Omental fat pad (tissue), 4 donors: ENCODE data around the gene CNTNAP5. TPM values are rescaled to one million over a fixed set of nuclear protein-coding genes. Genes with fewer than 3 reads are reported as not detected.

Experiments used
- ATAC-seq: fragments of 150-250 bp; one replicate; pipeline ENCODE4 v1.9.1; 2016; ENCODE audit warnings: mild to moderate bottlenecking, moderate library complexity; ENCODE audit not compliant: low FRiP score
- DNase-seq: peaks from one replicate; pipeline ENCODE4 v3.0.0-alpha.2; 2019; ENCODE audit warnings: low spot score
- total RNA-seq, 4 donors: library from RNA; depleted of rRNA; stranded (reverse); fragments of >200 nt; gene quantifications; one replicate each; pipeline ENCODE4 v1.1.0, GENCODE V29; 2016
- TF ChIP-seq, protein P1 (sequence below), 3 donors: fragments of 450-650 bp; IDR thresholded peaks; one replicate each; pipeline ENCODE4 v1.5.1; 2016 to 2017; ENCODE audit warnings: antibody characterized with exemption in 3 of 3, mild to moderate bottlenecking in 3 of 3, moderate library complexity in 2 of 3

The CNTNAP5 gene
- total RNA-seq, 4 donors from 2014 or later: not detected

- DNase-seq (no peak), ATAC-seq (no peak)
- TF ChIP-seq, protein P1, sequence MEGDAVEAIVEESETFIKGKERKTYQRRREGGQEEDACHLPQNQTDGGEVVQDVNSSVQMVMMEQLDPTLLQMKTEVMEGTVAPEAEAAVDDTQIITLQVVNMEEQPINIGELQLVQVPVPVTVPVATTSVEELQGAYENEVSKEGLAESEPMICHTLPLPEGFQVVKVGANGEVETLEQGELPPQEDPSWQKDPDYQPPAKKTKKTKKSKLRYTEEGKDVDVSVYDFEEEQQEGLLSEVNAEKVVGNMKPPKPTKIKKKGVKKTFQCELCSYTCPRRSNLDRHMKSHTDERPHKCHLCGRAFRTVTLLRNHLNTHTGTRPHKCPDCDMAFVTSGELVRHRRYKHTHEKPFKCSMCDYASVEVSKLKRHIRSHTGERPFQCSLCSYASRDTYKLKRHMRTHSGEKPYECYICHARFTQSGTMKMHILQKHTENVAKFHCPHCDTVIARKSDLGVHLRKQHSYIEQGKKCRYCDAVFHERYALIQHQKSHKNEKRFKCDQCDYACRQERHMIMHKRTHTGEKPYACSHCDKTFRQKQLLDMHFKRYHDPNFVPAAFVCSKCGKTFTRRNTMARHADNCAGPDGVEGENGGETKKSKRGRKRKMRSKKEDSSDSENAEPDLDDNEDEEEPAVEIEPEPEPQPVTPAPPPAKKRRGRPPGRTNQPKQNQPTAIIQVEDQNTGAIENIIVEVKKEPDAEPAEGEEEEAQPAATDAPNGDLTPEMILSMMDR (IDR thresholded peaks at IDR 0.05): no peak
Observed at GRCh38 chr2:124039032-124039431, 13.9 kb downstream of the CNTNAP5 start.

DNA sequence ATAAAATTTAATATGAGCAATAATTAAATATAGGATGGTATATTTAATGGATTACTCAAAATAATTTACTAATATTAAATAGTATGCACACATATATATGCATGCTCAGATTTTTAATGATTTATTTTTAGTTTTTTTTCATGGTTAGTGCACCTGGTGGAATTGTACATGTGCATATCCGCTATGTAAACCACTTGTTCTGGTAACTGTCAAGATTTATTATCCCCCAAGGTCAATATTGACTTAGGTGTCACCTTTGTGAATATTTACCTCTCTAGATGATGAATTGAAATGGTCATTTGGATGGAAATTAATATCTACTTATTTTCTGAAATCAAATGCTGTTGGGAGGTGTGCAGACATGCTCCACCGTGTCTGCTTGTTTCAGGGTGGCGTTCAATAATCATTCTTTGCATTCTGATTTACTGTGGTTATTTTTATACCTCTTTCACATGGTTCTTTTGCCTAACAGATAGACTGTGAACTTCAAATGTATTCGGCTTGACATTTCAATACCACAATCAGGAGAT, 14.7 kb downstream of the CNTNAP5 start:
- DNase-seq (no peak), ATAC-seq (no peak)
- TF ChIP-seq, protein P1 (IDR thresholded peaks at IDR 0.05): no peak

- no peak for DNase-seq
- no peak for ATAC-seq
- TF ChIP-seq, protein P1 (IDR thresholded peaks at IDR 0.05): no peak
Observed at GRCh38 chr2:124045894-124046293, 20.8 kb downstream of the CNTNAP5 start.

DNA sequence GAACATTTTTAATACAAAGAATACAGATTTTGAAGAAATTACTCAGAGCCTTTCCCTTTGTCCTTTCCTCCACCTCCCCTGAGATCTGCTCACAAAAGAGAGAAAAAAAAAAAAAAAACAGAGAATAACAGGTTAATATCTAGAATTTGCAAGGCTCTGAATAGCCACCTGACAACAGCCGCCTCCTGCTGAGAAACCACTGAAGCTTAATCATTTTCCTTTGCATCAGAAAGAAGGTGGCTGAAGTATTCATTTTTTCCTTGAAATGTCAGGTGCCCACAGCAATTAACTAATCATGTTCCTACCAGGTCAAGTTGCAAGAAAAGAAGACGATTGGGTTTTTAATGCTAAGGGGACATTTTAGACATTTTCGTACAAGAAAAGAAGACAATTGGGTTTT, 21.2 kb downstream of the CNTNAP5 start:
- ATAC-seq (no peak), DNase-seq (no peak)
- TF ChIP-seq, protein P1 (IDR thresholded peaks at IDR 0.05): no peak

- TF ChIP-seq, protein P1 (IDR thresholded peaks at IDR 0.05): no peak
- DNase-seq (no peak), ATAC-seq (no peak)
Observed at GRCh38 chr2:124048102-124048501, 23.0 kb downstream of the CNTNAP5 start.

- ATAC-seq (no peak), DNase-seq (no peak)
- TF ChIP-seq, protein P1 (IDR thresholded peaks at IDR 0.05): no peak
Observed at GRCh38 chr2:124048664-124049063, 23.6 kb downstream of the CNTNAP5 start.

- TF ChIP-seq, protein P1 (IDR thresholded peaks at IDR 0.05): no peak
- ATAC-seq: no peak
- DNase-seq: no peak
Observed at GRCh38 chr2:124049136-124049535, 24.0 kb downstream of the CNTNAP5 start.
